HCT116 (cell line): Measurements from ENCODE around the gene MACROH2A1. TPM values are rescaled to one million over a fixed set of nuclear protein-coding genes. Genes with fewer than 3 reads are reported as not detected.

ENCODE experiments used
- ATAC-seq: fragments of 200-7000 bp; cut with Tn5 transposase; 2 replicates; pipeline ENCODE4 v1.9.1; 2020; ENCODE audit warnings: mild to moderate bottlenecking, moderate library complexity
- BruUV-seq: library from RNA; stranded (reverse); fragments of 400-500 nt; replicated peaks from 2 replicates; lab custom pipeline; 2021; lab: Mats Ljungman, UMichigan
- CTCF ChIA-PET: fragments of 300-600 bp; sonication (Branson Sonifier 250); formaldehyde crosslinking; loops from one replicate; lab custom pipeline; 2021; ENCODE audit warnings: antibody characterized with exemption; lab: Charles Lee
- POLR2A ChIA-PET: fragments of 300-600, 350-600 bp; sonication (Branson Sonifier 250); formaldehyde crosslinking; loops from one replicate; lab custom pipeline; 2021; ENCODE audit warnings: antibody characterized with exemption; lab: Charles Lee
- RAD21 ChIA-PET, 2 experiments: fragments of 300-600 bp; sonication (Branson Sonifier 250); formaldehyde crosslinking; loops; one replicate each; lab custom pipeline; 2023; ENCODE audit warnings: low total read pairs in 2 of 2; ENCODE audit not compliant: uncharacterized antibody in 2 of 2, unreplicated experiment in 2 of 2, low non-redundant PET in 1 of 2; lab: Charles Lee
- DNase-seq: peaks from one replicate; pipeline ENCODE4 v3.0.0-alpha.2; 2010; ENCODE audit warnings: low read depth, low spot score
- H2AFZ ChIP-seq: fragments of 200-600 bp; shearing (Covaris generic), sonication (generic); 2 replicates; pipeline ENCODE4 v1.6.1; 2017; ENCODE audit warnings: low read depth, mixed run types, mixed read lengths, antibody characterized with exemption, low read length; ENCODE audit not compliant: poor library complexity, severe bottlenecking
- H3K27ac ChIP-seq: 2 replicates; pipeline ENCODE4 v1.5.1; 2012; ENCODE audit warnings: low read depth, low read length
- H3K27me3 ChIP-seq: fragments of 200-600 bp; sonication (generic); 2 replicates; pipeline ENCODE4 v1.6.1; 2016; ENCODE audit warnings: mixed run types, low read length, mixed read lengths; ENCODE audit not compliant: insufficient read depth
- H3K36me3 ChIP-seq, 2 experiments: fragments of 200-500 bp in 1 of 2; fragments of 200-600 bp in 1 of 2; sonication (Bioruptor generic) in 1 of 2; sonication (generic) in 1 of 2; 2 replicates each; pipeline versions ENCODE4 v1.5.1 to v1.6.1; 2014 to 2016; ENCODE audit warnings: low read length in 2 of 2, inconsistent platforms in 1 of 2, mixed read lengths in 1 of 2, mixed run types in 1 of 2; ENCODE audit not compliant: insufficient read depth in 2 of 2, control insufficient read depth in 1 of 2
- H3K4me1 ChIP-seq, 2 experiments: fragments of 200-600 bp in 1 of 2; sonication (generic) in 1 of 2; 2 replicates each; pipeline versions ENCODE4 v1.5.1 to v1.6.1; 2012 to 2017; ENCODE audit warnings: low read length in 2 of 2, inconsistent platforms in 1 of 2, mild to moderate bottlenecking in 1 of 2, mixed read lengths in 1 of 2, mixed run types in 1 of 2, moderate library complexity in 1 of 2; ENCODE audit not compliant: insufficient read depth in 2 of 2, control insufficient read depth in 1 of 2
- H3K4me2 ChIP-seq: fragments of 200-600 bp; sonication (generic); 2 replicates; pipeline ENCODE4 v1.6.1; 2017; ENCODE audit warnings: mixed run types, low read length, mixed read lengths
- H3K4me3 ChIP-seq, 2 experiments: fragments of 200-600 bp in 1 of 2; sonication (generic) in 1 of 2; replicated peaks in 1 of 2; 2 replicates each; pipeline ENCODE4 v1.5.1; 2011 to 2016; ENCODE audit warnings: low read length in 2 of 2, control low read depth in 1 of 2, low read depth in 1 of 2, mild to moderate bottlenecking in 1 of 2, mixed read lengths in 1 of 2, mixed run types in 1 of 2
- H3K79me2 ChIP-seq: fragments of 200-600 bp; sonication (generic); 2 replicates; pipeline ENCODE4 v1.6.1; 2017; ENCODE audit warnings: mild to moderate bottlenecking, mixed run types, low read length, moderate library complexity, mixed read lengths; ENCODE audit not compliant: insufficient read depth
- H3K9ac ChIP-seq: fragments of 200-600 bp; sonication (generic); 2 replicates; pipeline ENCODE4 v1.6.1; 2016; ENCODE audit warnings: low read length, mixed read lengths
- H3K9me2 ChIP-seq: fragments of 200-600 bp; sonication (generic), shearing (Covaris generic); 2 replicates; pipeline ENCODE4 v1.6.1; 2017; ENCODE audit warnings: mixed run types, mild to moderate bottlenecking, moderate library complexity; ENCODE audit not compliant: insufficient read depth
- H3K9me3 ChIP-seq, 2 experiments: fragments of 200-500 bp in 1 of 2; fragments of 200-600 bp in 1 of 2; sonication (Bioruptor generic) in 1 of 2; sonication (generic) in 1 of 2; 2 replicates each; pipeline ENCODE4 v1.6.1; 2014 to 2017; ENCODE audit warnings: low read length in 2 of 2, mixed read lengths in 2 of 2, inconsistent platforms in 1 of 2, low read depth in 1 of 2, mild to moderate bottlenecking in 1 of 2, mixed run types in 1 of 2, moderate library complexity in 1 of 2; ENCODE audit not compliant: control insufficient read depth in 1 of 2, insufficient read depth in 1 of 2
- H4K20me1 ChIP-seq: fragments of 200-600 bp; sonication (generic), shearing (Covaris generic); 2 replicates; pipeline ENCODE4 v1.6.1; 2017; ENCODE audit warnings: mixed run types, mild to moderate bottlenecking, moderate library complexity; ENCODE audit not compliant: insufficient read depth
- ATF3 ChIP-seq: IDR thresholded peaks from 2 replicates; pipeline ENCODE4 v1.6.1; 2012
- CBX3 ChIP-seq: IDR thresholded peaks from 2 replicates; pipeline ENCODE4 v1.6.1; 2012; ENCODE audit warnings: low read depth
- CTCF ChIP-seq, 3 experiments: fragments of 200-600 bp in 1 of 3; sonication (generic) in 1 of 3; IDR thresholded peaks in 2 of 3; conservative IDR thresholded peaks in 1 of 3; 2 replicates each; pipeline ENCODE4 v1.5.1; 2012 to 2017; ENCODE audit warnings: low read depth in 2 of 3, low read length in 2 of 3, antibody characterized with exemption in 1 of 3, borderline replicate concordance in 1 of 3, control low read depth in 1 of 3, mild to moderate bottlenecking in 1 of 3, mixed read lengths in 1 of 3, mixed run types in 1 of 3, moderate library complexity in 1 of 3; ENCODE audit not compliant: insufficient read depth in 1 of 3
- EGR1 ChIP-seq: IDR thresholded peaks from 2 replicates; pipeline ENCODE4 v1.6.1; 2012; ENCODE audit warnings: low read depth
- ELF1 ChIP-seq: IDR thresholded peaks from 2 replicates; pipeline ENCODE4 v1.6.1; 2012; ENCODE audit warnings: low read depth, borderline replicate concordance
- EZH2 ChIP-seq: fragments of 200-600 bp; sonication (generic); IDR thresholded peaks from 2 replicates; pipeline ENCODE4 v1.6.1; 2017; ENCODE audit warnings: antibody characterized with exemption, mixed run types
- EZH2phosphoT487 ChIP-seq: fragments of 200-600 bp; IDR thresholded peaks from 2 replicates; pipeline ENCODE4 v1.6.1; 2018; ENCODE audit warnings: antibody characterized with exemption, borderline replicate concordance
- FOSL1 ChIP-seq: IDR thresholded peaks from 2 replicates; pipeline ENCODE4 v1.6.1; 2012; ENCODE audit warnings: low read depth
- JUND ChIP-seq: IDR thresholded peaks from 2 replicates; pipeline ENCODE4 v1.6.1; 2012
- MAX ChIP-seq: IDR thresholded peaks from 2 replicates; pipeline ENCODE4 v1.6.1; 2012
- POLR2A ChIP-seq: IDR thresholded peaks from 2 replicates; pipeline ENCODE4 v1.7.0; 2011; ENCODE audit warnings: borderline replicate concordance; ENCODE audit not compliant: insufficient read depth, insufficient read length; ENCODE audit errors: extremely low read depth
- POLR2AphosphoS5 ChIP-seq: IDR thresholded peaks from 2 replicates; pipeline ENCODE4 v1.6.1; 2011; ENCODE audit warnings: mild to moderate bottlenecking, low read depth, low read length, moderate library complexity
- RAD21 ChIP-seq: IDR thresholded peaks from 2 replicates; pipeline ENCODE4 v1.6.1; 2012; ENCODE audit warnings: low read depth, mild to moderate bottlenecking
- REST ChIP-seq: IDR thresholded peaks from 2 replicates; pipeline ENCODE4 v1.6.1; 2012; ENCODE audit warnings: low read depth
- SIN3A ChIP-seq: IDR thresholded peaks from 2 replicates; pipeline ENCODE4 v1.6.1; 2012; ENCODE audit warnings: low read depth
- SRF ChIP-seq: IDR thresholded peaks from 2 replicates; pipeline ENCODE4 v1.6.1; 2012; ENCODE audit warnings: low read depth
- TCF7L2 ChIP-seq: IDR thresholded peaks from 2 replicates; pipeline ENCODE4 v1.7.0; 2011; ENCODE audit warnings: borderline replicate concordance, inconsistent platforms; ENCODE audit not compliant: insufficient read depth, insufficient read length; ENCODE audit errors: extremely low read depth
- YY1 ChIP-seq: IDR thresholded peaks from 2 replicates; pipeline ENCODE4 v1.6.1; 2011; ENCODE audit warnings: low read length, low read depth, moderate library complexity, mild to moderate bottlenecking; ENCODE audit not compliant: insufficient replicate concordance; ENCODE audit errors: extremely low read depth
- intact Hi-C: fragments of 100-400 bp; cut with micrococcal nuclease; formaldehyde crosslinking; loops from 2 replicates; pipeline ENCODE4 v1.10.0; 2022
- total RNA-seq: library from RNA; stranded (reverse); gene quantifications from one replicate; pipeline ENCODE4 v1.2.1, GENCODE V29; 2021; ENCODE audit not compliant: unreplicated experiment

Gene MACROH2A1
- total RNA-seq, 1 experiment from 2014 or later = 218 TPM

GRCh38 chr5:135382106-135382790, 16.8 kb downstream of the MACROH2A1 start (continued):
- no peak for TF ChIP-seq RAD21
- TF ChIP-seq POLR2A = no peak
- TF ChIP-seq YY1 = no peak
- TF ChIP-seq CBX3 = no peak
- no peak for TF ChIP-seq EZH2
- TF ChIP-seq TCF7L2 = no peak
- TF ChIP-seq MAX = no peak
- TF ChIP-seq ELF1 = no peak
- no peak for TF ChIP-seq SRF

GRCh38 chr5:135379046-135379654, 19.9 kb downstream of the MACROH2A1 start:
- ChIA-PET POLR2A (no interaction called here), RAD21 (no interaction called here), CTCF (no interaction called here)
- Histone ChIP-seq H3K79me2 (peaks cover 96% of the 10 kb centered on the region), H3K4me2 (no peak overlapping the region), H3K4me1 (no peaks in the 10 kb centered on the region), H3K4me3 (no peak overlapping the region), H3K9me3 (no peaks in the 10 kb centered on the region), H3K27me3 (no peaks in the 10 kb centered on the region), H3K9me2 (no peaks in the 10 kb centered on the region), H3K9ac (no peak overlapping the region), H3K36me3 (peaks cover 35 to 46% of the 10 kb centered on the region in 2 experiments; a peak in 3 of 4 replicates), H4K20me1 (peaks cover 3% of the 10 kb centered on the region; the same call in 1 of the 2 replicates), H2AFZ (no peak overlapping the region), H3K27ac (no peak overlapping the region)
- TF ChIP-seq EGR1 (no peak), MAX (no peak), YY1 (no peak), JUND (no peak), SRF (no peak), SIN3A (no peak), TCF7L2 (no peak), REST (no peak), POLR2AphosphoS5 (no peak), CTCF (IDR thresholded peaks at IDR 0.05 in 2 of 3, conservative IDR thresholded peaks at IDR 0.05 in 1 of 3; ENCODE audit: borderline replicate concordance in 1 of 3, insufficient read depth in 1 of 3, low read depth in 2 of 3, low read length in 2 of 3) (no peak), FOSL1 (no peak), EZH2phosphoT487 (no peak), ATF3 (no peak), ELF1 (no peak)
- no peak for ATAC-seq
- no peak for DNase-seq
- intact Hi-C loops = no loop called here
- BruUV-seq = no TSS peak
